Measurements from ENCODE around the gene RAB7B.

DNA sequence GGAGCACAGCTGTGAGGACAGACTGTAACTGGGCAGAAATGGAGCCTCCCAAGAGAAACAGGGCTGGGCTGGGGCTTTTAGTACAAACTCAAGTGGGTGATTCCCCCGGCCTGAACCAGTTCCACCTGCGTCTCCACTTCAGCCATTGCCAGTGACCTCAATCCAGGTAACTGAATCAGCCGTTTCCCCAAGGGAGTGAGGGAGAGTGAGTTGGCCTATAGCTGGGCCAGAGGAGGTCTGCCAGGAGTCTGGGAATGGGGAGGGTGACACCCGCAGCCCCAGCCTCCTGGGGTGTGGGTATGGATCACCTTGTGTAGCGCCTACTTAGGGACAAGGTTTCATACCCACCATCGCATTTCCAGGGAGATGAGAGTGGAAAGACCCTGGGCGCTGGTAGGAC, 68.4 kb downstream of the RAB7B start:
- no peak for TF ChIP-seq POLR2A (IDR thresholded peaks at IDR 0.05)
- TF ChIP-seq, protein P1, sequence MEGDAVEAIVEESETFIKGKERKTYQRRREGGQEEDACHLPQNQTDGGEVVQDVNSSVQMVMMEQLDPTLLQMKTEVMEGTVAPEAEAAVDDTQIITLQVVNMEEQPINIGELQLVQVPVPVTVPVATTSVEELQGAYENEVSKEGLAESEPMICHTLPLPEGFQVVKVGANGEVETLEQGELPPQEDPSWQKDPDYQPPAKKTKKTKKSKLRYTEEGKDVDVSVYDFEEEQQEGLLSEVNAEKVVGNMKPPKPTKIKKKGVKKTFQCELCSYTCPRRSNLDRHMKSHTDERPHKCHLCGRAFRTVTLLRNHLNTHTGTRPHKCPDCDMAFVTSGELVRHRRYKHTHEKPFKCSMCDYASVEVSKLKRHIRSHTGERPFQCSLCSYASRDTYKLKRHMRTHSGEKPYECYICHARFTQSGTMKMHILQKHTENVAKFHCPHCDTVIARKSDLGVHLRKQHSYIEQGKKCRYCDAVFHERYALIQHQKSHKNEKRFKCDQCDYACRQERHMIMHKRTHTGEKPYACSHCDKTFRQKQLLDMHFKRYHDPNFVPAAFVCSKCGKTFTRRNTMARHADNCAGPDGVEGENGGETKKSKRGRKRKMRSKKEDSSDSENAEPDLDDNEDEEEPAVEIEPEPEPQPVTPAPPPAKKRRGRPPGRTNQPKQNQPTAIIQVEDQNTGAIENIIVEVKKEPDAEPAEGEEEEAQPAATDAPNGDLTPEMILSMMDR (IDR thresholded peaks at IDR 0.05), result no peak

Measured in ovary (tissue), 3 donors.